Sigmoid colon (tissue), 7 donors: ENCODE results near the gene KYNU. TPM values are rescaled to one million over a fixed set of nuclear protein-coding genes. Genes with fewer than 3 reads are reported as not detected.
"Not testable (repeated sequence)": the region's sequence is repeated elsewhere in the genome, so short reads cannot be mapped to it uniquely, and the experiment has no call there.

ENCODE experiments used
- DNase-seq: peaks from one replicate; pipeline ENCODE4 v3.0.0-alpha.2; 2019
- H3K27ac ChIP-seq, 4 donors: fragments of 200-600 bp; sonication (generic); one replicate each; pipeline ENCODE4 v1.5.1; 2016 to 2019; ENCODE audit warnings: mild to moderate bottlenecking in 1 of 4
- H3K27me3 ChIP-seq, 3 donors: fragments of 200-600 bp; sonication (generic); one replicate each; pipeline ENCODE4 v1.5.1; 2019; ENCODE audit warnings: mild to moderate bottlenecking in 1 of 3
- H3K36me3 ChIP-seq, 4 donors: fragments of 200-600 bp; sonication (generic); one replicate each; pipeline ENCODE4 v1.5.1; 2016 to 2019
- H3K4me1 ChIP-seq, 4 donors: fragments of 200-600 bp; sonication (generic); one replicate each; pipeline ENCODE4 v1.5.1; 2017 to 2019
- H3K4me3 ChIP-seq, 4 donors: fragments of 200-600 bp; sonication (generic); one replicate each; pipeline ENCODE4 v1.5.1; 2017 to 2019; ENCODE audit warnings: mild to moderate bottlenecking in 2 of 4, moderate library complexity in 1 of 4
- H3K9me3 ChIP-seq, 4 donors: fragments of 200-600 bp in 3 of 4; sonication (generic) in 3 of 4; one replicate each; pipeline versions ENCODE4 v1.5.1 to v1.6.1; 2013 to 2019
- CTCF ChIP-seq, 4 experiments: fragments of 450-650 bp in 3 of 4; fragments of 200-600 bp in 1 of 4; IDR thresholded peaks; one replicate each; pipeline ENCODE4 v1.5.1; 2016 to 2019; ENCODE audit warnings: antibody characterized with exemption in 4 of 4, mild to moderate bottlenecking in 3 of 4, moderate library complexity in 2 of 4
- EP300 ChIP-seq, 4 donors: sonication (generic); formaldehyde crosslinking; IDR thresholded peaks; one replicate each; pipeline ENCODE4 v1.6.1; 2017; ENCODE audit warnings: antibody characterized with exemption in 4 of 4
- POLR2A ChIP-seq, 2 donors: fragments of 450-650 bp; IDR thresholded peaks; one replicate each; pipeline ENCODE4 v1.6.1; 2016; ENCODE audit warnings: antibody characterized with exemption in 2 of 2, mild to moderate bottlenecking in 2 of 2, moderate library complexity in 2 of 2
- POLR2AphosphoS5 ChIP-seq, 4 donors: sonication (generic); formaldehyde crosslinking; IDR thresholded peaks; one replicate each; pipeline ENCODE4 v1.6.1; 2017; ENCODE audit warnings: antibody characterized with exemption in 4 of 4
- WGBS, 2 donors: extraction: QIAGEN DNeasy Blood & Tissue Kit; methylation state at CpG; one replicate each; pipeline ENCODE4 v1.1.7; 2013; 5-methylcytosine and 5-hydroxymethylcytosine counted together
- intact Hi-C: fragments of 100-400 bp; cut with DNase I; formaldehyde crosslinking; loops from one replicate; pipeline ENCODE4 v1.15.1; 2023
- polyA plus RNA-seq, 3 donors: library from polyadenylated mRNA; stranded (reverse); fragments of 200-250 nt; gene quantifications; one replicate each; pipeline ENCODE4 v1.2.3, GENCODE V29; 2013
- small RNA-seq, 3 donors: library from RNA; depleted of rRNA; stranded (forward); fragments of <200 nt; gene quantifications; one replicate each; pipeline ENCODE3, GENCODE V24; 2016
- total RNA-seq, 4 donors: library from RNA; depleted of rRNA; stranded (reverse); fragments of >200 nt; gene quantifications; one replicate each; pipeline ENCODE4 v1.1.0, GENCODE V29; 2016
- donor health status: healthy with polysubstance abuse.
- donor health status: Bipolar disorder and iron deficiency.
- donor health status: healthy.

KYNU gene
- total and polyA plus RNA-seq, 7 donors: 1.1 to 4.6 (median 2.2) TPM

GRCh38 chr2:143088388-143088787 lies 210.9 kb downstream of the KYNU start:
- no peaks in the 10 kb centered on the region for H3K27me3 ChIP-seq
- no peaks in the 10 kb centered on the region for H3K9me3 ChIP-seq
- no peak for DNase-seq
- H3K36me3 ChIP-seq: no peaks in the 10 kb centered on the region
- H3K4me3 ChIP-seq: no peak overlapping the region
- no peak overlapping the region for H3K27ac ChIP-seq
- intact Hi-C loops: no loop called here
- H3K4me1 ChIP-seq: no peaks in the 10 kb centered on the region
- TF ChIP-seq POLR2AphosphoS5 (IDR thresholded peaks at IDR 0.05) (no peak), CTCF (IDR thresholded peaks at IDR 0.05) (no peak), EP300 (IDR thresholded peaks at IDR 0.05) (no peak), POLR2A (IDR thresholded peaks at IDR 0.05) (no peak)
- 84 to 91% methylated on average over 4 of the region's 4 CpGs for WGBS, 2 donors

- H3K36me3 ChIP-seq, H3K4me3 ChIP-seq, H3K27ac ChIP-seq, H3K4me1 ChIP-seq, H3K9me3 ChIP-seq, DNase-seq, intact Hi-C loops, H3K27me3 ChIP-seq: not testable (repeated sequence)
- WGBS, 2 donors: 97 to 99% methylated on average over 12 of the region's 12 CpGs
These were observed 212.1 kb downstream of the KYNU start for GRCh38 chr2:143089520-143089919.

Small RNAs within 50 kb of the gene (small RNA-seq; reads per million reads assigned to genes)
- gene MTND4LP12: 0 reads per million in 3 donors
